HepG2 (cell line): ENCODE measurements around the gene LMAN2L. TPM values are rescaled to one million over a fixed set of nuclear protein-coding genes. Genes with fewer than 3 reads are reported as not detected.
A peak's percentile ranks its signal among the peaks of the same experiment; 100 is the strongest.

Experiments
- CBX1 ChIP-seq: IDR thresholded peaks from one replicate; pipeline ENCODE4 v1.6.1; 2016; ENCODE audit warnings: antibody characterized with exemption, low read depth
- CENPX ChIP-seq: sonication (generic); formaldehyde crosslinking; IDR thresholded peaks from 2 replicates; pipeline ENCODE4 v1.9.0; 2021; ENCODE audit warnings: mild to moderate bottlenecking, missing genetic modification reagents, moderate library complexity
- GABPB1 ChIP-seq: IDR thresholded peaks from 2 replicates; pipeline ENCODE4 v1.6.1; 2016; ENCODE audit warnings: mild to moderate bottlenecking, missing genetic modification reagents, moderate library complexity, missing compliant biosample characterization
- IRF2 ChIP-seq: IDR thresholded peaks from 2 replicates; pipeline ENCODE4 v1.6.1; 2018; ENCODE audit warnings: missing genetic modification reagents, missing compliant biosample characterization
- MAFG ChIP-seq: sonication (generic); formaldehyde crosslinking; IDR thresholded peaks from 2 replicates; pipeline ENCODE4 v1.5.1; 2020; ENCODE audit warnings: mild to moderate bottlenecking, missing genetic modification reagents
- MBNL3 ChIP-seq: fragments of 250-450 bp; sonication (Bioruptor Pico); conservative IDR thresholded peaks from 2 replicates; pipeline ENCODE4 v1.8.0; 2022; ENCODE audit warnings: mild to moderate bottlenecking, inconsistent platforms
- MEIS2 ChIP-seq: sonication (generic); formaldehyde crosslinking; IDR thresholded peaks from 2 replicates; pipeline ENCODE4 v1.9.0; 2021; ENCODE audit warnings: mild to moderate bottlenecking, missing genetic modification reagents
- PPARG ChIP-seq: conservative IDR thresholded peaks from 2 replicates; pipeline ENCODE4 v1.6.1; 2016; ENCODE audit warnings: missing biosample characterization, missing genetic modification reagents
- SIX4 ChIP-seq: sonication (generic); formaldehyde crosslinking; IDR thresholded peaks from 2 replicates; pipeline ENCODE4 v1.4.0; 2020; ENCODE audit warnings: missing genetic modification reagents
- TMF1 ChIP-seq: sonication (generic); formaldehyde crosslinking; IDR thresholded peaks from 2 replicates; pipeline ENCODE4 v1.8.1; 2022; ENCODE audit warnings: low read depth, missing genetic modification reagents
- ZNF746 ChIP-seq: sonication (generic); formaldehyde crosslinking; IDR thresholded peaks from 2 replicates; pipeline ENCODE4 v1.8.0; 2022; ENCODE audit warnings: mild to moderate bottlenecking, missing genetic modification reagents
- ZNF75D ChIP-seq: sonication (generic); formaldehyde crosslinking; IDR thresholded peaks from 2 replicates; pipeline ENCODE4 v1.8.1; 2023; ENCODE audit warnings: missing genetic modification reagents, mild to moderate bottlenecking, borderline replicate concordance
- ZNF83 ChIP-seq: sonication (generic); formaldehyde crosslinking; IDR thresholded peaks from 2 replicates; pipeline ENCODE4 v1.4.0; 2020; ENCODE audit warnings: missing genetic modification reagents, mild to moderate bottlenecking, borderline replicate concordance
- polyA plus RNA-seq, 8 experiments: library from polyadenylated mRNA; depleted of rRNA in 3 of 8; stranded (reverse) in 7 of 8; unstranded in 1 of 8; fragments of >200 nt; fragmentation: Illumina TruSeq in 4 of 8; extraction: Trizol in 4 of 8; gene quantifications; 2 replicates each; pipeline versions ENCODE4 v1.2.1 to v1.2.3, GENCODE V29; 2011 to 2016; ENCODE audit warnings: low read depth in 4 of 8, missing spikeins in 1 of 8, mixed read lengths in 1 of 8; ENCODE audit not compliant: insufficient read depth in 1 of 8
- total RNA-seq, 5 experiments: library from RNA; depleted of rRNA; stranded (reverse); fragments of >200 nt; fragmentation: Illumina TruSeq; extraction: Trizol; gene quantifications; 2 replicates each; pipeline ENCODE4 v1.2.3, GENCODE V29; 2016; ENCODE audit warnings: low read depth in 1 of 5
- TF ChIP-seq, protein P1 (sequence below): IDR thresholded peaks from 2 replicates; pipeline ENCODE4 v1.6.1; 2016; ENCODE audit warnings: low read depth, control low read depth
- TF ChIP-seq, protein P2 (sequence below): IDR thresholded peaks from 2 replicates; pipeline ENCODE4 v1.6.1; 2012; ENCODE audit warnings: inconsistent platforms
- TF ChIP-seq, protein P3 (sequence below): sonication (generic); formaldehyde crosslinking; IDR thresholded peaks from 2 replicates; pipeline ENCODE4 v1.9.0; 2021; ENCODE audit warnings: mild to moderate bottlenecking, missing genetic modification reagents
- TF ChIP-seq, protein P4 (sequence below): IDR thresholded peaks from 2 replicates; pipeline ENCODE4 v1.4.0; 2020; ENCODE audit warnings: mild to moderate bottlenecking, missing genetic modification reagents

LMAN2L gene
- total and polyA plus RNA-seq, 2 of the 13 experiments (the other 11 are each of a cell fraction or from before 2014, with no cell fraction given) = 39.1 to 57.9 TPM

DNA sequence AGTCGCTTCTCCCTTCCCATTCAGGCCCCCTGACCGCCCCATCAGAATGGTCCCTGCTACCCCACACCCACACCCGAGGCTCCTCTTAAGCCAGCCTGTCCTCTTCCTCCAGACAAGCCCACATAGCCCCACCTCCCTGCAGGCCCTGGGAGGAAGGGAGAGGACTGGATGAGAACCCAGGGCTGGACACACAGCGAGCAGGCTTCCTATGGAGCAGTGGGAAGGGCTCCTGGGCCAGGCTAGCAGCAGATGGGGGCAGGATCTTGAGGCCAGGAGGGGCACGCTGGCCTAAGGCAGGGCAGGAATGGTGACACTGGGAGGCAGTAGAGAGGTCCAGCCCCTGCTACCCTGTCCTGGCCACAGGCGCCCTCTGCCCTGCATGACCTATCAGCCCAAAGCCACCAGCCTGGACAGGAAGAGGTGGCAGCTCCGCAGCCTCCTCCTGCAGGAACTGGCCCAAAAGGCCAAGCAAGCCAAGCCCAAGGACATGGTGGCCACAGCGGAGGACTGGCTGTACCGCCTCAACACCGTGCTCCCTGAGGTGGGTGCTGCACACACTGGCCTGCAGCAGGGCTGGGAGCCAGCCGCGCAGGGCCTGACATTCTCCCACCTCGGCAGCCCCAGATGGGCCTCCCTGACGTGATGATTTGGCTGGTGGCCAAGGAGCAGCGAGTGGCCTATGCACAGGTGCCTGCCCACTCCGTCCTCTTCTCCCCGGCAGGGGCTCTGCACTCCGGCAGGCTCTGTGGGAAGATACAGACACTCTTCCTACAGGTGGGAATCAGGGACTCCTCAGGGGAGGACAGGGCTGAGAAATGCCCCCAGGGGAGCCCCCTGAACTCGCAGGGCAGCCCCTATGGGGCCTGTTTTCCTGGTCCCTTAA lies 54.0 kb downstream of the LMAN2L start (continued):
- TF ChIP-seq MAFG (CRISPR knock-in tag) = no peak
- TF ChIP-seq, protein P1, sequence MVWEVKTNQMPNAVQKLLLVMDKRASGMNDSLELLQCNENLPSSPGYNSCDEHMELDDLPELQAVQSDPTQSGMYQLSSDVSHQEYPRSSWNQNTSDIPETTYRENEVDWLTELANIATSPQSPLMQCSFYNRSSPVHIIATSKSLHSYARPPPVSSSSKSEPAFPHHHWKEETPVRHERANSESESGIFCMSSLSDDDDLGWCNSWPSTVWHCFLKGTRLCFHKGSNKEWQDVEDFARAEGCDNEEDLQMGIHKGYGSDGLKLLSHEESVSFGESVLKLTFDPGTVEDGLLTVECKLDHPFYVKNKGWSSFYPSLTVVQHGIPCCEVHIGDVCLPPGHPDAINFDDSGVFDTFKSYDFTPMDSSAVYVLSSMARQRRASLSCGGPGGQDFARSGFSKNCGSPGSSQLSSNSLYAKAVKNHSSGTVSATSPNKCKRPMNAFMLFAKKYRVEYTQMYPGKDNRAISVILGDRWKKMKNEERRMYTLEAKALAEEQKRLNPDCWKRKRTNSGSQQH (CRISPR knock-in tag) = 0 out of 2 replicates have a peak, but pooled peaks have one; percentile 9
- TF ChIP-seq MBNL3 (CRISPR knock-in tag) = no peak
- TF ChIP-seq, protein P2, sequence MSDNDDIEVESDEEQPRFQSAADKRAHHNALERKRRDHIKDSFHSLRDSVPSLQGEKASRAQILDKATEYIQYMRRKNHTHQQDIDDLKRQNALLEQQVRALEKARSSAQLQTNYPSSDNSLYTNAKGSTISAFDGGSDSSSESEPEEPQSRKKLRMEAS = peak; percentile 62; the same call in 1 of the 2 replicates
- TF ChIP-seq TMF1 = no peak
- TF ChIP-seq ZNF75D = no peak
- TF ChIP-seq CBX1 = no peak
- TF ChIP-seq, protein P3, sequence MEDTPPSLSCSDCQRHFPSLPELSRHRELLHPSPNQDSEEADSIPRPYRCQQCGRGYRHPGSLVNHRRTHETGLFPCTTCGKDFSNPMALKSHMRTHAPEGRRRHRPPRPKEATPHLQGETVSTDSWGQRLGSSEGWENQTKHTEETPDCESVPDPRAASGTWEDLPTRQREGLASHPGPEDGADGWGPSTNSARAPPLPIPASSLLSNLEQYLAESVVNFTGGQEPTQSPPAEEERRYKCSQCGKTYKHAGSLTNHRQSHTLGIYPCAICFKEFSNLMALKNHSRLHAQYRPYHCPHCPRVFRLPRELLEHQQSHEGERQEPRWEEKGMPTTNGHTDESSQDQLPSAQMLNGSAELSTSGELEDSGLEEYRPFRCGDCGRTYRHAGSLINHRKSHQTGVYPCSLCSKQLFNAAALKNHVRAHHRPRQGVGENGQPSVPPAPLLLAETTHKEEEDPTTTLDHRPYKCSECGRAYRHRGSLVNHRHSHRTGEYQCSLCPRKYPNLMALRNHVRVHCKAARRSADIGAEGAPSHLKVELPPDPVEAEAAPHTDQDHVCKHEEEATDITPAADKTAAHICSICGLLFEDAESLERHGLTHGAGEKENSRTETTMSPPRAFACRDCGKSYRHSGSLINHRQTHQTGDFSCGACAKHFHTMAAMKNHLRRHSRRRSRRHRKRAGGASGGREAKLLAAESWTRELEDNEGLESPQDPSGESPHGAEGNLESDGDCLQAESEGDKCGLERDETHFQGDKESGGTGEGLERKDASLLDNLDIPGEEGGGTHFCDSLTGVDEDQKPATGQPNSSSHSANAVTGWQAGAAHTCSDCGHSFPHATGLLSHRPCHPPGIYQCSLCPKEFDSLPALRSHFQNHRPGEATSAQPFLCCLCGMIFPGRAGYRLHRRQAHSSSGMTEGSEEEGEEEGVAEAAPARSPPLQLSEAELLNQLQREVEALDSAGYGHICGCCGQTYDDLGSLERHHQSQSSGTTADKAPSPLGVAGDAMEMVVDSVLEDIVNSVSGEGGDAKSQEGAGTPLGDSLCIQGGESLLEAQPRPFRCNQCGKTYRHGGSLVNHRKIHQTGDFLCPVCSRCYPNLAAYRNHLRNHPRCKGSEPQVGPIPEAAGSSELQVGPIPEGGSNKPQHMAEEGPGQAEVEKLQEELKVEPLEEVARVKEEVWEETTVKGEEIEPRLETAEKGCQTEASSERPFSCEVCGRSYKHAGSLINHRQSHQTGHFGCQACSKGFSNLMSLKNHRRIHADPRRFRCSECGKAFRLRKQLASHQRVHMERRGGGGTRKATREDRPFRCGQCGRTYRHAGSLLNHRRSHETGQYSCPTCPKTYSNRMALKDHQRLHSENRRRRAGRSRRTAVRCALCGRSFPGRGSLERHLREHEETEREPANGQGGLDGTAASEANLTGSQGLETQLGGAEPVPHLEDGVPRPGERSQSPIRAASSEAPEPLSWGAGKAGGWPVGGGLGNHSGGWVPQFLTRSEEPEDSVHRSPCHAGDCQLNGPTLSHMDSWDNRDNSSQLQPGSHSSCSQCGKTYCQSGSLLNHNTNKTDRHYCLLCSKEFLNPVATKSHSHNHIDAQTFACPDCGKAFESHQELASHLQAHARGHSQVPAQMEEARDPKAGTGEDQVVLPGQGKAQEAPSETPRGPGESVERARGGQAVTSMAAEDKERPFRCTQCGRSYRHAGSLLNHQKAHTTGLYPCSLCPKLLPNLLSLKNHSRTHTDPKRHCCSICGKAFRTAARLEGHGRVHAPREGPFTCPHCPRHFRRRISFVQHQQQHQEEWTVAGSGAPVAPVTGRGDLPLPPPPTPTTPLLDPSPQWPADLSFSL (CRISPR knock-in tag) = no peak
- TF ChIP-seq CENPX (CRISPR knock-in tag) = no peak
- no peak for TF ChIP-seq SIX4 (CRISPR knock-in tag)
- TF ChIP-seq, protein P4, sequence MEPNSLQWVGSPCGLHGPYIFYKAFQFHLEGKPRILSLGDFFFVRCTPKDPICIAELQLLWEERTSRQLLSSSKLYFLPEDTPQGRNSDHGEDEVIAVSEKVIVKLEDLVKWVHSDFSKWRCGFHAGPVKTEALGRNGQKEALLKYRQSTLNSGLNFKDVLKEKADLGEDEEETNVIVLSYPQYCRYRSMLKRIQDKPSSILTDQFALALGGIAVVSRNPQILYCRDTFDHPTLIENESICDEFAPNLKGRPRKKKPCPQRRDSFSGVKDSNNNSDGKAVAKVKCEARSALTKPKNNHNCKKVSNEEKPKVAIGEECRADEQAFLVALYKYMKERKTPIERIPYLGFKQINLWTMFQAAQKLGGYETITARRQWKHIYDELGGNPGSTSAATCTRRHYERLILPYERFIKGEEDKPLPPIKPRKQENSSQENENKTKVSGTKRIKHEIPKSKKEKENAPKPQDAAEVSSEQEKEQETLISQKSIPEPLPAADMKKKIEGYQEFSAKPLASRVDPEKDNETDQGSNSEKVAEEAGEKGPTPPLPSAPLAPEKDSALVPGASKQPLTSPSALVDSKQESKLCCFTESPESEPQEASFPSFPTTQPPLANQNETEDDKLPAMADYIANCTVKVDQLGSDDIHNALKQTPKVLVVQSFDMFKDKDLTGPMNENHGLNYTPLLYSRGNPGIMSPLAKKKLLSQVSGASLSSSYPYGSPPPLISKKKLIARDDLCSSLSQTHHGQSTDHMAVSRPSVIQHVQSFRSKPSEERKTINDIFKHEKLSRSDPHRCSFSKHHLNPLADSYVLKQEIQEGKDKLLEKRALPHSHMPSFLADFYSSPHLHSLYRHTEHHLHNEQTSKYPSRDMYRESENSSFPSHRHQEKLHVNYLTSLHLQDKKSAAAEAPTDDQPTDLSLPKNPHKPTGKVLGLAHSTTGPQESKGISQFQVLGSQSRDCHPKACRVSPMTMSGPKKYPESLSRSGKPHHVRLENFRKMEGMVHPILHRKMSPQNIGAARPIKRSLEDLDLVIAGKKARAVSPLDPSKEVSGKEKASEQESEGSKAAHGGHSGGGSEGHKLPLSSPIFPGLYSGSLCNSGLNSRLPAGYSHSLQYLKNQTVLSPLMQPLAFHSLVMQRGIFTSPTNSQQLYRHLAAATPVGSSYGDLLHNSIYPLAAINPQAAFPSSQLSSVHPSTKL (CRISPR knock-in tag) = peak; percentile 68
- peak; percentile 29; the same call in 1 of the 2 replicates for TF ChIP-seq IRF2 (CRISPR knock-in tag)
- peak; percentile 67; the same call in 1 of the 2 replicates for TF ChIP-seq MEIS2 (CRISPR knock-in tag)
- TF ChIP-seq ZNF83 (CRISPR knock-in tag) = no peak
- peak; percentile 71 for TF ChIP-seq GABPB1 (CRISPR knock-in tag)
- peak; percentile 84 for TF ChIP-seq PPARG (CRISPR knock-in tag)
- TF ChIP-seq ZNF746 (CRISPR knock-in tag) = no peak
